GM21576 (cell line): ENCODE results near the gene PTPRG.
"Not testable (repeated sequence)": the region's sequence is repeated elsewhere in the genome, so short reads cannot be mapped to it uniquely, and the experiment has no call there.

Experiments
- ATAC-seq: cut with Tn5 transposase; IDR thresholded peaks from one replicate; pipeline ENCODE4 v1.9.1; 2021; ENCODE audit warnings: mild to moderate bottlenecking, moderate library complexity; ENCODE audit not compliant: unreplicated experiment

Gene PTPRG

DNA sequence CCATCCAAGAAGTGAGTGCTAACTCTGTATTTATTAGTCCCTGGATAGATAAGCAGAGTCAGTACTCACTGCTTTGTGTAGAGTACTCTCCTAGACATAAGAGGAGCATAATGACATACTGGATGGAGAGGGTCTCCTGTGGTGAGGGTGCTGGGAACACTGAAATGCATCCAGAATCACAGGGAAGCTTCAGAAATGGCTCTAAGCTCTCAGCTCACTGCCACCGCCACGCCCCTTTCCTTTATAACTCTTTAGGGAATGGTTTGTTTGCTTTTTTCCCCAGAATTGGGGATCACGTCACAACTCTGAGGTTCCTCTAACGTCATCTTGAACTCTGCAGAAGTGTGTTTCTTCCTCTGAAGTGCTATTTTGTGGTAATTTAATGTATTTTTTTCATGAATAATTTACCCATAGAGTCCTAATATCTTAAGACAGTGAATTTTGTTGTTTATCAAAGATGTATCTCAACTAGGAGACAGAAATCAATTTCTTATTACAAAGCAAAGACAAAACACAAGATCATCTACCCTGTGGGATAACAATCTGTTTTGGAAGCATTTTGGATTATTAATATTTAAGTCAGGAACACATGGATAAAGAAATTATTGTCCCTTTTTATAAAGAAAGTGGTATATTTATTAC lies 154.6 kb downstream of the PTPRG start:
- no peak for ATAC-seq

GRCh38 chr3:61716693-61717092 lies 155.3 kb downstream of the PTPRG start:
- not testable (repeated sequence) for ATAC-seq

- ATAC-seq = no peak
Measured at GRCh38 chr3:61718565-61718964, 157.2 kb downstream of the PTPRG start.

DNA sequence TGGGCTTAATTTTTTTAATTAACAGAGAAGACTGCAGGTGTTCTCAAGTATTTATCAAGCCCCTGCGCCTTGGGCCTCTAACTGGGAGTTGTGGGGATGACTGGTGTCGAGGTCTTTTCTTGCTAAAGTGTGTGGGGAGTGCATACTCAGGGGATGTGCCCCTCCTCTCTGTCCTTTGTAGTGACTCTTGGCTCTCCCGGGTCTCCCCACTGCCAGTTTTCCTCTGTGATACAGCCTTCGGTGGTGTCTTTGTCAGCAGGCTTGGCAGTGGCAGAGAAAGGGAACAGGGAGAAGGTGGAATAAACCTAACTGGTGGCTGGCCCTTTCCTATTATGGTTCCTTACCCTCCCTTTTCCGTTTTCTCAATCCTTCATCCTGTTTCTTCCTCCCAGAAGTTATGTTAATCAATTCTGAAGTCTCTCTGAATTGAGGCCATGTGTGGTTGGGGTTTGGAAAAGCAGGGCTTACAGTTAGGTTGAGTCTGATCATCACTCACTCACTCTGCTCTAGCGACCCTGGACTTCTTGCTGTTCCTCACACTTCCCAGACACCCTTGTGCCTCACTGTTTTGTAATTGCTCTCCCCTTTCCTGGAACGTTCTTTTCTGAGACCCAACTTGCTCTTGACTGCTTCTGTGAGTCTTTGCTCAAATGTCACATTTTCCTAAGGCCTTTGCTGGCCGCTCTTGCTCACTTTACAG lies 158.1 kb downstream of the PTPRG start:
- ATAC-seq = no peak

DNA sequence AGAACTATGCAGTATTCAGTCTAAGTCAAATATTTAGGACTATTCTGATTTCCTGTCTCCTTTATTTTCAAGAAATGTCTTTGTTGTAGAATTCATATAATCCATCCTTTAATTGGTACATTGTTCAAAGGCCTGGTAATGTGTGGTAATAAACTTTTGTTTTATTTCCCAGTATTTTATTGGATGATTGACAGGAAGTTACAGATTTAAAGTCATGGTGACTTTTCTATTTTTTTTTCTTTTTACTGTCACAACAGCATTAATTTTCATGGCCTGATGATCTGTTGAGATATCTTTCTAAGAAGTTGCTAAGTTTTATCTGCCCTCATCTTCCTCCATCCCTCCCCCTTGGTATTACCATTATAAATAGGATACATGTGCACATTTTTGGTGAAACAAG lies 161.7 kb downstream of the PTPRG start:
- ATAC-seq = no peak

DNA sequence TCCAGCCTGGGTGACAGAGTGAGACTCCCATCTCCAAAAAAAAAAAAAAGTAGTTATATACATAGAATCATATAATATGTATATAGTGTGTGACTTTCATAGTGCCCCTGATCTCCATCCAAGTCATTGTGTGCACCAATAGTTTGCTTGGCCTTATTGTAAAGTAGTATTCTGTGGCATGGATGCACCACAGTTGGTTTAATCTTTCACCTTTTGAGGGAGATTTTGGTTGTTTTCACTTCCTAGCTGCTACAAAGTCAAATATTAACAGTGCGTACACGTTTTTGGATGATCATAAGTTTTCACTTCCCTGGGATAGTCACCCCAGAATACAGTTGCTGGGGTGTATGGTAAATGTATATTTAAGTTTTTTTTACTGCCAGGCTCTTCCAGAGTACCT lies 162.8 kb downstream of the PTPRG start:
- peak; percentile 46 for ATAC-seq

DNA sequence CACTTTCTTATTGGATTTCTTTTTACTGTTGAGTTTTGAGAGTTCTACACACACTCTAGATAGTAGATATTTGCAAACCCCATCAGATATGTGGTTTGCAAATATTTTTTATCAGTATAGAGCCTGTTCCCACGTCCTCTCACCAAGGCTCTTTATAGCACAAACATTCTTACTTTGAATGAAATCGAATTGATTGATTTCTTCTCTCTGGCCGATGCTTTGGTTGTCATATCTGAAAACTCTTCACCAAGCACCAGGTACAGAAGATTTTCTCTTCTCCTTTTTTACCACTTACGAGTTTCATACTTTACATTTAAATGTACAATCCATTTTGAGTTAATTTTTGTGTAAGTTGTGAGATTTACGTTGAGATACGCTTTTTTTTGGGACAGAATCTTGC lies 163.4 kb downstream of the PTPRG start:
- ATAC-seq = no peak

DNA sequence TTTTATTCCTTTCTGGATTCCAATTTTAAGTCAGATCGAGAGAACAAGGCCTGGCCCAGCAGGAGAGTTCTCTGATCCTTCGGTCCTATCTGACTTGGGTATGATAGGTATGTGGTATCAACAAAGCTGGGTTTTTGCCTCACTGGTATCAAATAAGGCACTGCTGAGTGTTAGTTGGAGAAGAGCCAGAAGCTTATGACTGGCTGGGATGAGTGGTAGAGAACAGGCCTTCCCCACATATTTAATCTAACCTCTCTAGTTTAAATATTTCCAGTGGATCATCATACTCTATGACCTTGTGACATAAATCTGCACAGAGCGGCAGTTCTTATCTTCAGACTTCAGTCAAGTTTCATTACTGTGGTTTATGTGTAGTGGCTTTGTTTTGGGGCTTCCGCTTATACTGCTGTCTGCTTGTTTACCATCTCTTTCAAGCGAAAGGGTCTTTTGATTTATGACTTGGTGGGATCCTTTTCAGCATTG lies 164.5 kb downstream of the PTPRG start:
- no peak for ATAC-seq

- ATAC-seq = no peak
Measured at GRCh38 chr3:61727435-61727834, 166.1 kb downstream of the PTPRG start.

DNA sequence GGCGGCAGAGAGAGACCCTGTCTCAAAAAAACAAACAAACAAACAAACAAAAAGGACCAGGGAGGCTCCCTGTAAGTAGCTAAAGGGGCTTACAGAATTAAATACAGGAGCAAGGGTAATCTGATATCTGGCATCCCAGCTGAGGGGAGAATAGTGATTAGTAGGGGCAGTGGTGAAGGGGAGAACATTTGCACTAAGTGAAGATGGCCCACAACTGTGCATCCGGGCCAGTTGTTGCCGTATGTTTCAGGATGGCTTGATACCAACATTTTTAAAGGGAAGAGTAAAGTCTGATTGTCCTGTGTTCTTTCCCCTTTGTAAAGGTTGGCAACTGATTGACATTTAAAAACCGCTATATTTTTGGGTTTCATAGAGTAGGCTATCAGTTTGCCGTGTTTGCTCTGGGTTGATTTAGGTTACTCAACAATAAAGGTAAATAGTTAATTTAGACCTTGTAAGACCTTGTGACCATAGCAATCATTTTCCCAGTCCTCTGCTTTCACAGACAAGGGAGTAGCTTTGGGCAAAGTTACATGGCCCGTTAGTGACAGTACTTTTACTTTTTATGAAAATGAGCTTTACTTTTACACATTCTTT lies 167.8 kb downstream of the PTPRG start:
- ATAC-seq = no peak

- no peak for ATAC-seq
Measured at GRCh38 chr3:61730056-61730455, 168.7 kb downstream of the PTPRG start.

- no peak for ATAC-seq
Measured at GRCh38 chr3:61730577-61731231, 169.3 kb downstream of the PTPRG start.

- ATAC-seq = no peak
Measured at GRCh38 chr3:61733000-61733399, 171.6 kb downstream of the PTPRG start.

GRCh38 chr3:61733876-61734275 lies 172.5 kb downstream of the PTPRG start:
- ATAC-seq = no peak

DNA sequence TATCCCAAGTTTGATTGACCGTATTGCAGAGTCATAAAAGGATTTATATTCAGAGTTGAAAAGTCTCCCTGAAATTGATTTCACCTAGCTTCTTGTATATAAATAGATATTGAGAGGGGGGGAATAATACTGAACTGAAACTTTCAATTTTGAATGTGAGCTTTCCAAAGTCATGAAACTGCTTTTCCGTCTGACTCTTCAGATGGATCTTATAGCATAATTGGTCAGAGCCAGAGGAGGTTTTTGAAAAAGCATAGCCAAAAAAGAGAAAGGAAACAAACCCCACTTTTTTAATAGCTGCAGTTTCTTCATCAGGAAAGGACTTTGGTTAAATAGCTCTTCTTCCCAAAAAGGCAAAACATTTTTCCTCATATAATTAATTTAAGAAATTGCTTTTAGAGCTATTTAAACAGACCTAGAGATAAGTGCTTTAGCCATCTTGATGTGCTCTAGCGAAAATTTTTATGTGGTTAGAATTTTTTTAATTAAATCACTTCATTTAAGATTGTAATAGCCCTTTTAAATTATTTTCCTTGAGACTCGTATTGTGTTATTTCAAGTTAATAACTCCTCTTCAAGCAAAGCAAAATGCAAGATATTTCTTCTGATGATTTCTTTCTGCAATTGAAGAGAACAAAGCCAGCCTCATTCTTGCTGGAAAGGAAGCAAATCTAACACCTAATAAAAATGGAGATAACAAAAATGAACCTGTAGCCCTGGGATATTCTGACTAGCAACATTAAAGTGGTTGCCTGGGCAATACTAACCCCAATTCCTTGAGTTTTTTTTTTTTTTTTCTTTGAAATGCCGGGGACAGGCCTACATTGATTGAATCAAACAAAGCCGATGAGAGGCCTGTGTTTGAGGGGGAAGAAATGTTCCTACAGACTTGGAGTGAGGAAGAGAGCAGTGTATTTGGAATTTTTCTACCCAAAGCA lies 173.6 kb downstream of the PTPRG start:
- ATAC-seq = no peak

DNA sequence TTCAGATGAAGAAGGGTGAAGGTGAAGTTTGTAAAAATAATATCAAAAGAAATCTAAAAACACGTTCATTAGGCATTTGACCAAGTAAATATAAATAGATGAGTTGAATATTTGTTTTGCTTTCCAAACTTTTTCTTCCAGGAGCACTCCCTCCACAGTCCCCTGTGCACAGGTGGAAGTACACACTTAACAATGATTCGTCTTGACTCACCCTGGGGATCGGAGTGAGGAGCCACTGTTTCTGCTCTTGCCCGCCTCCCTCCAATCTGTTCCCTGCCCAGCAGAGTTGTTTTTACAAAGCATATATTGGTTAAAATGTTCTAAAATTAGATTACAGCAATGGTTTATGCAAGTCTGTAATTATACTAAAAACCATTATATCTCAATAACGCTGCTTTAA lies 175.1 kb downstream of the PTPRG start:
- ATAC-seq = no peak

GRCh38 chr3:61739640-61740039 lies 178.3 kb downstream of the PTPRG start:
- no peak for ATAC-seq

DNA sequence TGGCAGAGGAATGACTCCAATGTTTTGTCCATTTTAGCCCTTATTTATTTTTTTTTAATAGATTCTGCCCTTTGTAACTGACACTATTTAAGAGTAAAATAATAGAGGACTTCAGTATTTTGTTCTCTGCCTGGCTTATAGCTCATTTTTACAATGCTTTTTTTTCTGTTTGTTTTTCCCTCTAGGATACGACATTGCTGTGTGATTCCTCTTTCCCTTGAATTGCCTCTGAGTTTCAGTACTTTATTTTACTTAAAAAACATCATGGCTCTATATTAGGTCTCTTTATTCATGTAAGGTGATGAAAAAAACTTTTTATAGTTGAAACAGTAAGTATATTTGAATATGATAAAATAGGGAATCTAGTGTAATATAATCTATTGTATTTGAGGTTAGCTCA lies 179.1 kb downstream of the PTPRG start:
- ATAC-seq = no peak

GRCh38 chr3:61741551-61741950 lies 180.2 kb downstream of the PTPRG start:
- ATAC-seq = no peak

DNA sequence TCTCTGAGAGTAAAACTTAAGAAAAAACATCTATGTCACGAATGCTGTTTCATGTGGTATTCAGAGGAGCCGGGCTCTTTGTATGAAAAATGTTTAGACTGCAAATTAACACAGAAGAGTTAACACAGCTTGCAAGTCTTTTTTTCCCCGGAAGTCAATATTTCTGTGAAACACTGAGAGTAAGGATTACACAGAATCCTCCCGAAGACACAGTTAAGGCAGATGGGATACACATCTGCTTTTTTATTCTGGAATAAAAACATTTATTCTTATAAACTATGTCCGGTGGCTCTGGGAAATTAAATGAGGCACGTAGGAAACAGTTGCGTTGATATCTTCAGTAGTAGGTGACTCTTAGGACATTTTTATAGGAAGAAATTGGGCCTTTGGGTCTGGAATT lies 180.6 kb downstream of the PTPRG start:
- no peak for ATAC-seq

- ATAC-seq = no peak
Measured at GRCh38 chr3:61743067-61743466, 181.7 kb downstream of the PTPRG start.
